Measurements from ENCODE around the gene NRXN3.

NRXN3 gene

GRCh38 chr14:79491161-79491560 is 1321.0 kb downstream of the NRXN3 start:
- no peak for TF ChIP-seq CTCF (IDR thresholded peaks at IDR 0.05; ENCODE audit: extremely low read depth, missing control alignments)
- no peak for DNase-seq (ENCODE audit: low spot score)

- no peak for TF ChIP-seq CTCF (IDR thresholded peaks at IDR 0.05; ENCODE audit: extremely low read depth, missing control alignments)
- DNase-seq (ENCODE audit: low spot score), result no peak
Observed at GRCh38 chr14:79493081-79493645, 1323.0 kb downstream of the NRXN3 start.

- DNase-seq (ENCODE audit: low spot score), result no peak
Observed at GRCh38 chr14:79496701-79497100, 1326.5 kb downstream of the NRXN3 start.

GRCh38 chr14:79500489-79500888 is 1330.3 kb downstream of the NRXN3 start:
- no peak for DNase-seq (ENCODE audit: low spot score)
- TF ChIP-seq CTCF (IDR thresholded peaks at IDR 0.05; ENCODE audit: extremely low read depth, missing control alignments), result no peak

More at GRCh38 chr14:79496701-79497100, 1326.5 kb downstream of the NRXN3 start:
- TF ChIP-seq CTCF (IDR thresholded peaks at IDR 0.05; ENCODE audit: extremely low read depth, missing control alignments), result no peak

GRCh38 chr14:79502136-79502750 is 1332.1 kb downstream of the NRXN3 start:
- TF ChIP-seq CTCF (IDR thresholded peaks at IDR 0.05; ENCODE audit: extremely low read depth, missing control alignments), result no peak
- DNase-seq (ENCODE audit: low spot score), result no peak

- TF ChIP-seq CTCF (IDR thresholded peaks at IDR 0.05; ENCODE audit: extremely low read depth, missing control alignments), result no peak
- DNase-seq (ENCODE audit: low spot score), result no peak
Observed at GRCh38 chr14:79502751-79503148, 1332.6 kb downstream of the NRXN3 start.

GRCh38 chr14:79510659-79511058 is 1340.5 kb downstream of the NRXN3 start:
- no peak for TF ChIP-seq CTCF (IDR thresholded peaks at IDR 0.05; ENCODE audit: extremely low read depth, missing control alignments)
- DNase-seq (ENCODE audit: low spot score), result no peak

Data from GM20000 (cell line).